GM18511 (cell line): ENCODE measurements around the gene MYH6.
"Not testable (repeated sequence)": the region's sequence is repeated elsewhere in the genome, so short reads cannot be mapped to it uniquely, and the experiment has no call there.

ENCODE experiments used
- ATAC-seq: cut with Tn5 transposase; IDR thresholded peaks from one replicate; pipeline ENCODE4 v1.9.1; 2021; ENCODE audit warnings: mild to moderate bottlenecking, moderate library complexity; ENCODE audit not compliant: unreplicated experiment

Gene MYH6

GRCh38 chr14:23399591-23399990, 8.5 kb downstream of the MYH6 start:
- no peak for ATAC-seq

- ATAC-seq: no peak
These were observed 8.9 kb downstream of the MYH6 start for GRCh38 chr14:23399136-23399535.

- no peak for ATAC-seq
These were observed 9.7 kb downstream of the MYH6 start for GRCh38 chr14:23398348-23398747.

- no peak for ATAC-seq
These were observed 11.2 kb downstream of the MYH6 start for GRCh38 chr14:23396781-23397407.

GRCh38 chr14:23396126-23396525, 11.9 kb downstream of the MYH6 start:
- ATAC-seq: no peak

GRCh38 chr14:23392613-23393012, 15.5 kb downstream of the MYH6 start:
- ATAC-seq: no peak

- not testable (repeated sequence) for ATAC-seq
These were observed 18.2 kb downstream of the MYH6 start for GRCh38 chr14:23389871-23390270.

- ATAC-seq: no peak
These were observed 18.7 kb downstream of the MYH6 start for GRCh38 chr14:23389396-23389795.

GRCh38 chr14:23388996-23389395, 19.1 kb downstream of the MYH6 start:
- no peak for ATAC-seq

- ATAC-seq: no peak
These were observed 19.9 kb downstream of the MYH6 start for GRCh38 chr14:23387916-23388882.

GRCh38 chr14:23386999-23387398, 21.1 kb downstream of the MYH6 start:
- no peak for ATAC-seq

- not testable (repeated sequence) for ATAC-seq
These were observed 21.8 kb downstream of the MYH6 start for GRCh38 chr14:23386266-23386657.

GRCh38 chr14:23385642-23386265, 22.3 kb downstream of the MYH6 start:
- no peak for ATAC-seq

- no peak for ATAC-seq
These were observed 22.8 kb downstream of the MYH6 start for GRCh38 chr14:23385244-23385641.

- ATAC-seq: no peak
These were observed 23.6 kb downstream of the MYH6 start for GRCh38 chr14:23384364-23385080.

GRCh38 chr14:23382731-23383440, 25.2 kb downstream of the MYH6 start:
- no peak for ATAC-seq

- no peak for ATAC-seq
These were observed 25.8 kb downstream of the MYH6 start for GRCh38 chr14:23382276-23382675.

- ATAC-seq: no peak
These were observed 26.2 kb downstream of the MYH6 start for GRCh38 chr14:23381871-23382270.

GRCh38 chr14:23380976-23381375, 27.1 kb downstream of the MYH6 start:
- no peak for ATAC-seq

- no peak for ATAC-seq
These were observed 27.7 kb downstream of the MYH6 start for GRCh38 chr14:23380197-23380914.
